Lung (tissue), 12 donors: ENCODE results near the gene PXN. TPM values are rescaled to one million over a fixed set of nuclear protein-coding genes. Genes with fewer than 3 reads are reported as not detected.
"Not testable (repeated sequence)": the region's sequence is repeated elsewhere in the genome, so short reads cannot be mapped to it uniquely, and the experiment has no call there.

Source experiments
- ATAC-seq: fragments of 200-7000 bp; cut with Tn5 transposase; one replicate; pipeline ENCODE4 v1.9.1; 2020; ENCODE audit warnings: moderate number of reproducible peaks; ENCODE audit not compliant: insufficient read depth, low FRiP score
- DNase-seq, 3 donors: peaks; one replicate each; pipeline ENCODE4 v3.0.0-alpha.2; 2013 to 2017
- H3K27ac ChIP-seq, 2 donors: one replicate each; pipeline ENCODE4 v1.5.1; 2013; ENCODE audit warnings: mild to moderate bottlenecking in 2 of 2, moderate library complexity in 2 of 2, control low read depth in 1 of 2, inconsistent platforms in 1 of 2, low read depth in 1 of 2, low read length in 1 of 2
- H3K27me3 ChIP-seq, 3 donors: one replicate each; pipeline ENCODE4 v1.5.1; 2013; ENCODE audit warnings: low read length in 2 of 3; ENCODE audit not compliant: control insufficient read depth in 3 of 3, insufficient read depth in 3 of 3
- H3K36me3 ChIP-seq, 4 donors: one replicate each; pipeline ENCODE4 v1.5.1; 2013; ENCODE audit warnings: low read length in 4 of 4, mild to moderate bottlenecking in 1 of 4, moderate library complexity in 1 of 4; ENCODE audit not compliant: control insufficient read depth in 4 of 4, insufficient read depth in 4 of 4
- H3K4me1 ChIP-seq, 5 donors: one replicate each; pipeline ENCODE4 v1.5.1; 2013; ENCODE audit warnings: low read length in 5 of 5, mild to moderate bottlenecking in 2 of 5, moderate library complexity in 1 of 5; ENCODE audit not compliant: control insufficient read depth in 5 of 5, insufficient read depth in 5 of 5
- H3K4me3 ChIP-seq: one replicate; pipeline ENCODE4 v1.5.1; 2013; ENCODE audit warnings: mild to moderate bottlenecking, control low read depth, moderate library complexity
- H3K9ac ChIP-seq, 2 donors: one replicate each; pipeline ENCODE4 v1.5.1; 2013; ENCODE audit warnings: low read length in 2 of 2, control low read depth in 1 of 2; ENCODE audit not compliant: insufficient read depth in 1 of 2
- H3K9me3 ChIP-seq, 4 donors: one replicate each; pipeline ENCODE4 v1.5.1; 2013; ENCODE audit warnings: low read length in 3 of 4, mild to moderate bottlenecking in 1 of 4, moderate library complexity in 1 of 4; ENCODE audit not compliant: control insufficient read depth in 4 of 4, insufficient read depth in 3 of 4
- WGBS, 2 donors: extraction: QIAGEN DNeasy Blood & Tissue Kit; methylation state at CpG; one replicate each; pipeline ENCODE4 v1.1.7; 2013; 5-methylcytosine and 5-hydroxymethylcytosine counted together
- polyA plus RNA-seq, 2 donors: library from polyadenylated mRNA; stranded (reverse); fragments of 200-250 nt; gene quantifications; one replicate each; pipeline ENCODE4 v1.2.1, GENCODE V29; 2013
- total RNA-seq, 2 donors: library from RNA; depleted of rRNA in 1 of 2; stranded (reverse); fragments of >200 nt in 1 of 2; gene quantifications; one replicate each; pipeline ENCODE4 v1.2.1, GENCODE V29; 2014 to 2021
- TF ChIP-seq, protein P1 (sequence below): IDR thresholded peaks from 2 replicates; pipeline ENCODE4 v1.5.1; 2012; ENCODE audit warnings: mild to moderate bottlenecking; ENCODE audit errors: control extremely low read depth, extremely low read depth
- donor health status: control.
- donor health status: control.
- donor health status: Bipolar disorder and iron deficiency.
- donor health status: healthy.
- donor health status: DM: yes; HTN: yes; CAD: no.

PXN gene
- total and polyA plus RNA-seq, 4 donors = 81.1 to 117 (median 90.6) TPM

DNA sequence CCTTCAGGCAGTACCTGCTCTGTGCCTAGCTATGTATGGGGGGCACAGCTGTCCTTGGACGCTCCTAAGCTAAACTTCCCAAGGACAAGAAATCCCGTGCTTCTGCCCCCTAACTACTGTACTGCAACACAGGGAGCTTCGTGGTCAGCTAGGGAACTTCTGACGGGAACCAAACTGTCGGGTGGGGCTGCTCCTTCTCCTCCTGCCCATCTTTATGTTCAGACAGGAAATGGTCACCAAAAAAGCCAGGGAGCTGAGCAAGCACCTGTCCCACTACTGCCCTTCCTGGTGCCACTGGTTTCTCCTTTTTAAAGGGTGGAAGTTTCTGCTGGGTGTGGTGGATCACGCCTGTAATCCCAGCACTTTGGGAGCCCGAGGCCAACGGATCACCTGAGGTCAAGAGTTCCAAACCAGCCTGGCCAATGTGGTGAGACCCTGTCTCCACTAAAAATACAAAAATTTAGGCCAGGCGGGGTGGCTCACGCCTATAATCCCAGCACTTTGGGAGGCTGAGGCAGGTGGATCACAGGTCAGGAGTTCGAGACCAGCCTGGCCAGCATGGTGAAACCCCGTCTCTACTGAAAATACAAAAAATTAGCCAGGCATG, 26.6 kb downstream of the PXN start:
- TF ChIP-seq, protein P1, sequence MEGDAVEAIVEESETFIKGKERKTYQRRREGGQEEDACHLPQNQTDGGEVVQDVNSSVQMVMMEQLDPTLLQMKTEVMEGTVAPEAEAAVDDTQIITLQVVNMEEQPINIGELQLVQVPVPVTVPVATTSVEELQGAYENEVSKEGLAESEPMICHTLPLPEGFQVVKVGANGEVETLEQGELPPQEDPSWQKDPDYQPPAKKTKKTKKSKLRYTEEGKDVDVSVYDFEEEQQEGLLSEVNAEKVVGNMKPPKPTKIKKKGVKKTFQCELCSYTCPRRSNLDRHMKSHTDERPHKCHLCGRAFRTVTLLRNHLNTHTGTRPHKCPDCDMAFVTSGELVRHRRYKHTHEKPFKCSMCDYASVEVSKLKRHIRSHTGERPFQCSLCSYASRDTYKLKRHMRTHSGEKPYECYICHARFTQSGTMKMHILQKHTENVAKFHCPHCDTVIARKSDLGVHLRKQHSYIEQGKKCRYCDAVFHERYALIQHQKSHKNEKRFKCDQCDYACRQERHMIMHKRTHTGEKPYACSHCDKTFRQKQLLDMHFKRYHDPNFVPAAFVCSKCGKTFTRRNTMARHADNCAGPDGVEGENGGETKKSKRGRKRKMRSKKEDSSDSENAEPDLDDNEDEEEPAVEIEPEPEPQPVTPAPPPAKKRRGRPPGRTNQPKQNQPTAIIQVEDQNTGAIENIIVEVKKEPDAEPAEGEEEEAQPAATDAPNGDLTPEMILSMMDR = no peak
- H3K9ac ChIP-seq = no peak overlapping the region
- peaks cover 10 to 61% (median 42%) of the 10 kb centered on the region in 5 donors for H3K4me1 ChIP-seq
- 52 to 67% methylated on average over 12 of the region's 12 CpGs for WGBS, 2 donors
- no peaks in the 10 kb centered on the region for H3K27me3 ChIP-seq
- no peak for ATAC-seq
- H3K9me3 ChIP-seq = no peaks in the 10 kb centered on the region
- peak overlapping the region; percentile 17 to 85 for H3K27ac ChIP-seq
- H3K4me3 ChIP-seq = no peak overlapping the region
- no peak for DNase-seq
- H3K36me3 ChIP-seq = no peaks in the 10 kb centered on the region

DNA sequence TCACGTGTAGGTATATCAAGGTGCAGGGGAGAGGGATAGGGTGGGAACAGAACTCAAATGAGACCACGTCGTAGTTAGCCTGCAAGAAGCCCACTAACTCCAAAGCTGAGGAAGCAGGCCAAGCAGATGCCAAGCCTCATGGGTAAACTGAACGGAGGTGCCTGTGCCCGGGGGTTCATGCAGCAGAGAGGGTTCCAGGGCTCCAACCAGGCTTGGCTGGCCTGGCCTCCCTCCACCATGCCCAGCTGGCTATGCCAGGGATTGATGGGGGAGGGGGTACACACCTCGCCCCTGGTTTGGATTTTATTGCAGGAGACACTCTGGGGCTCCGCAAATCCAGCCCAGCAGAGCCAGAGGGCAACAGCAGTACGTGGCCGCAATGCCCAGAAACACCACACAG, 27.3 kb downstream of the PXN start:
- TF ChIP-seq, protein P1 = no peak
- Histone ChIP-seq H3K4me3 (no peak overlapping the region), H3K36me3 (no peaks in the 10 kb centered on the region), H3K9me3 (no peaks in the 10 kb centered on the region), H3K9ac (no peak overlapping the region), H3K27ac (peak overlapping the region; percentile 17 to 85), H3K4me1 (peaks cover 10 to 62% (median 47%) of the 10 kb centered on the region in 5 donors), H3K27me3 (no peaks in the 10 kb centered on the region)
- 43 to 56% methylated on average over 9 of the region's 9 CpGs for WGBS, 2 donors
- no peak for DNase-seq
- ATAC-seq = no peak

DNA sequence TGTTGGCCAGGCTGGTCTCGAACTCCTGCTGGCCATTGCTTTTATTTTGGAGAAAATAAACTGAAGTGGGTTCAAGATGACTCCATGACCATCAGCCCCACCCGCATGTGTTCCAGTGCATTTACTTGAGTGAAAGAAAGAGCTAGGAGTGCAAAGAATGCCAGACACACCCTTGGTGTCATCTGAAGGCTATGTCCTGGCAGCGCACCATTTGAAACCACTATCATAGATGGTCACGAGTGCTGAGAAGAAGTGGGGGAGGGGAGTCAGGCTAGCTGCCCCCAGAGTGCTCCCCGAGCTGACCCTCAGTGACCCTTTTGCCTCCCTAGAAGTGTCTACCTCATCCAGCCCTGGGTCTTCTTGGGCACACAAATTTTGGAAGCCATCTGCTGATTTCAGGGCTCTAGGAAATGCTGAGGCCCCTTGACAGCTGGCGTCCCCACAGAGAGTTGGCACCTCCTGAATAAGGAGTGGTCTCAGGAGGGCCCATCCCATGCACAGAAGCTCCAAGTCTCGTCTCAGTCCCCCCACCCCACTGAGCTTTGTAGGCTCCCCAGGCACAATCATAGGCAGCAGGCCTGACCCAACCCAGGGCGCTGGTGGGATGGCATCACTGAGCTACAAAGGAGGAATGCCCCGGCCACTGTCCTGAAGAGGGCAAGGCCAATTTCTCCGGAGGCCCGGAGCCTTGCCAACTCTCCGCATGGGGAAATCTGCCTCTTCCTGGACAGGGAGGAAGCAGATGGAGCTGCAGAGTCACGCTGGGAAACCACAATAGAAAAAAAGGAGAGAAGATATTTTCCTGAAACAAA, 28.0 kb downstream of the PXN start:
- Histone ChIP-seq H3K9ac (no peak overlapping the region), H3K4me1 (peaks cover 10 to 64% (median 49%) of the 10 kb centered on the region in 5 donors), H3K36me3 (no peaks in the 10 kb centered on the region), H3K27me3 (no peaks in the 10 kb centered on the region), H3K4me3 (no peak overlapping the region), H3K9me3 (no peaks in the 10 kb centered on the region), H3K27ac (peak overlapping the region; percentile 17 to 85)
- TF ChIP-seq, protein P1 = no peak
- WGBS, 2 donors = 24 to 43% methylated on average over 13 of the region's 13 CpGs
- ATAC-seq (peak; percentile 7), DNase-seq (peak in 1 of 3 donors; percentile 49)

DNA sequence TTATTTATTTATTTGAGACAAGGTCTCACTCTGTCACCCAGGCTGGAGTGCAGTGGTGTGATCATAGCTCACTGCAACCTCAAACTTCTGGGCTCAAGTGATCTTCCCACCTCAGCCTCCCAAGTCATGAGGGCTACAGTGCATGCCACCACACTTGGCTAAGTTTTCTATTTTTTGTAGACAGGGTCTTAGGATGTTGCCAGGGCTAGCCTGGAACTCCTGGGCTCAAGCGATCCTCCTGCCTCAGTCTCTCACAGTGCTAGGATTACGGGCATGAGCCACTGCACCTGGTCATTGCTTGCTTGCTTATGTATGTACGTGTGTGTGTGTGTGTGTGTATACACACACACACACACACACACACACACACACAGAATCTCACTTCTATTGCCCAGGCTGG, 28.7 kb downstream of the PXN start:
- not testable (repeated sequence) for H3K36me3 ChIP-seq, H3K9ac ChIP-seq, H3K9me3 ChIP-seq, ATAC-seq, H3K27me3 ChIP-seq, H3K4me3 ChIP-seq, DNase-seq
- Histone ChIP-seq H3K4me1 (peaks cover 10 to 61% (median 56%) of the 10 kb centered on the region in 5 donors), H3K27ac (peak overlapping the region in 1 of 2 donors; percentile 85)
- WGBS, 2 donors = 83 to 89% methylated on average over 3 of the region's 3 CpGs
